Smooth muscle cell (in vitro differentiated cells): Measurements from ENCODE around the gene SPAG16. TPM values are rescaled to one million over a fixed set of nuclear protein-coding genes. Genes with fewer than 3 reads are reported as not detected.

Experiments used
- DNase-seq: peaks from one replicate; lab custom pipeline; 2025; ENCODE audit not compliant: unreplicated experiment; lab: John Stamatoyannopoulos, UW
- H2AFZ ChIP-seq: fragments of 200-600 bp; sonication (generic); 2 replicates; pipeline ENCODE4 v1.6.0; 2016; ENCODE audit warnings: antibody characterized with exemption, low read depth, mild to moderate bottlenecking
- H3F3A ChIP-seq: fragments of 200-600 bp; sonication (generic); 2 replicates; pipeline ENCODE4 v1.6.0; 2017; ENCODE audit warnings: antibody characterized with exemption, low read depth
- H3K27ac ChIP-seq: fragments of 200-600 bp; sonication (generic); 2 replicates; pipeline ENCODE4 v1.5.1; 2016; ENCODE audit warnings: low read depth, mild to moderate bottlenecking
- H3K27me3 ChIP-seq: fragments of 200-600 bp; sonication (generic); 2 replicates; pipeline ENCODE4 v1.6.1; 2016; ENCODE audit warnings: low read depth, mild to moderate bottlenecking
- H3K36me3 ChIP-seq: fragments of 200-600 bp; sonication (generic); 2 replicates; pipeline ENCODE4 v1.5.1; 2016; ENCODE audit warnings: low read depth
- H3K4me1 ChIP-seq: fragments of 200-600 bp; sonication (generic); 2 replicates; pipeline ENCODE4 v1.5.1; 2016; ENCODE audit warnings: low read depth
- H3K4me2 ChIP-seq: fragments of 200-600 bp; sonication (generic); 2 replicates; pipeline ENCODE4 v1.6.0; 2016; ENCODE audit warnings: mild to moderate bottlenecking
- H3K4me3 ChIP-seq: fragments of 200-600 bp; sonication (generic); 2 replicates; pipeline ENCODE4 v1.5.1; 2016; ENCODE audit warnings: mild to moderate bottlenecking
- H3K79me2 ChIP-seq: fragments of 200-600 bp; sonication (generic); 2 replicates; pipeline ENCODE4 v1.6.0; 2016; ENCODE audit warnings: low read depth, mild to moderate bottlenecking
- H3K9ac ChIP-seq: fragments of 200-600 bp; sonication (generic); 2 replicates; pipeline ENCODE4 v1.6.0; 2016; ENCODE audit warnings: low read depth
- H3K9me3 ChIP-seq: fragments of 200-600 bp; sonication (generic); replicated peaks from 2 replicates; pipeline ENCODE4 v1.5.1; 2016; ENCODE audit warnings: low read depth
- H4K20me1 ChIP-seq: fragments of 200-600 bp; sonication (generic); 2 replicates; pipeline ENCODE4 v1.6.0; 2016; ENCODE audit warnings: low read depth
- CTCF ChIP-seq: fragments of 200-600 bp; sonication (generic); IDR thresholded peaks from 2 replicates; pipeline ENCODE4 v1.5.1; 2017; ENCODE audit warnings: borderline replicate concordance, mild to moderate bottlenecking, antibody characterized with exemption; ENCODE audit not compliant: insufficient read depth, poor library complexity, severe bottlenecking
- WGBS: methylation state at CpG from one replicate; pipeline ENCODE4 v1.1.7; 2016; ENCODE audit warnings: low lambda C conversion rate; 5-methylcytosine and 5-hydroxymethylcytosine counted together
- polyA plus RNA-seq: library from polyadenylated mRNA; unstranded; fragments of >200 nt; fragmentation: Nextera tagmentation; extraction: Ambion mirVana; gene quantifications from 2 replicates; pipeline ENCODE4 v1.2.1, GENCODE V29; 2016
- total RNA-seq: library from RNA; depleted of rRNA; stranded (reverse); fragments of >200 nt; gene quantifications from 2 replicates; pipeline ENCODE4 v1.2.3, GENCODE V29; 2014

SPAG16 gene
- total and polyA plus RNA-seq, 2 experiments from 2014 or later: 32.1 to 40.6 TPM

DNA sequence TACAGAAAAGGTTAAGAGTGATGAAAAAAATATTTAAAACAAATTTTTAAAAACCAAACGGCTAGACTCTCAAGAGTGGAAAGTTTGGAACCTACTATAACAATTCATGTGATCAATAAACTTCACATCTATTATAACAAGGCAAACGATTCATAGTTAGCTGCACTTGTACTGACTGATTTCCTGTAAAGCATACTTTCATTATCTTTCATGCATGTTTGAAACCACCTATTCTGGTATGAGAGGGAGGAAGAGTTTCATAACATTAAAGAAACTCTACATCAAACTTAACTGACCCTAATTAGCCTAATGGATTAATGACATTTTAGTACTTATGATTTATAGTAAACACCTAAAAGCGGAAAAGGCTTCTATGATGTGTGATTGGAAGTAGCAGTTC lies 1082.9 kb downstream of the SPAG16 start:
- 87% methylated on average over 3 of the region's 3 CpGs for WGBS
- no peak overlapping the region for H2AFZ ChIP-seq

GRCh38 chr2:214376618-214377285 lies 1092.5 kb downstream of the SPAG16 start:
- H3K27me3 ChIP-seq: no peaks in the 10 kb centered on the region
- H3K27ac ChIP-seq: no peak overlapping the region
- no peak overlapping the region for H3K4me2 ChIP-seq
- no peaks in the 10 kb centered on the region for H3K9me3 ChIP-seq
- 82% methylated on average over 7 of the region's 7 CpGs for WGBS
- no peak for TF ChIP-seq CTCF
- no peaks in the 10 kb centered on the region for H3K79me2 ChIP-seq
- H2AFZ ChIP-seq: no peak overlapping the region
- no peaks in the 10 kb centered on the region for H3K36me3 ChIP-seq
- H3K4me1 ChIP-seq: no peaks in the 10 kb centered on the region
- no peak overlapping the region for H3K9ac ChIP-seq
- no peaks in the 10 kb centered on the region for H3F3A ChIP-seq
- no peak overlapping the region for H3K4me3 ChIP-seq
- no peak for DNase-seq
- H4K20me1 ChIP-seq: no peaks in the 10 kb centered on the region

More for the DNA sequence above, 1082.9 kb downstream of the SPAG16 start:
- H3K27ac ChIP-seq: no peak overlapping the region
- H4K20me1 ChIP-seq: no peaks in the 10 kb centered on the region
- TF ChIP-seq CTCF: no peak
- no peak overlapping the region for H3K4me3 ChIP-seq
- H3K4me1 ChIP-seq: no peaks in the 10 kb centered on the region
- DNase-seq: no peak
- no peak overlapping the region for H3K9ac ChIP-seq
- no peaks in the 10 kb centered on the region for H3K27me3 ChIP-seq
- H3K4me2 ChIP-seq: no peak overlapping the region
- H3K36me3 ChIP-seq: no peaks in the 10 kb centered on the region
- H3K79me2 ChIP-seq: no peaks in the 10 kb centered on the region
- no peaks in the 10 kb centered on the region for H3F3A ChIP-seq
- no peaks in the 10 kb centered on the region for H3K9me3 ChIP-seq

- Histone ChIP-seq H4K20me1 (no peaks in the 10 kb centered on the region), H3K27me3 (no peaks in the 10 kb centered on the region), H2AFZ (no peak overlapping the region), H3K9ac (no peak overlapping the region), H3K79me2 (no peaks in the 10 kb centered on the region), H3K9me3 (no peaks in the 10 kb centered on the region), H3K27ac (no peak overlapping the region), H3K4me3 (no peak overlapping the region), H3K36me3 (no peaks in the 10 kb centered on the region), H3F3A (no peaks in the 10 kb centered on the region), H3K4me1 (no peaks in the 10 kb centered on the region), H3K4me2 (no peak overlapping the region)
- 90% methylated on average over 5 of the region's 5 CpGs for whole genome bisulfite sequencing
- TF ChIP-seq CTCF: no peak
- DNase-seq: no peak
These were observed 1093.0 kb downstream of the SPAG16 start for GRCh38 chr2:214377286-214377624.

GRCh38 chr2:214378455-214379103 lies 1094.3 kb downstream of the SPAG16 start:
- H3K9me3 ChIP-seq: no peaks in the 10 kb centered on the region
- no peaks in the 10 kb centered on the region for H3K4me1 ChIP-seq
- H3K4me2 ChIP-seq: no peak overlapping the region
- H3K79me2 ChIP-seq: no peaks in the 10 kb centered on the region
- H3K4me3 ChIP-seq: no peak overlapping the region
- no peak overlapping the region for H2AFZ ChIP-seq
- H3K9ac ChIP-seq: no peak overlapping the region
- DNase-seq: no peak
- H3K36me3 ChIP-seq: no peaks in the 10 kb centered on the region
- H3K27me3 ChIP-seq: no peaks in the 10 kb centered on the region
- 63% methylated on average over 3 of the region's 3 CpGs for WGBS
- H3K27ac ChIP-seq: no peak overlapping the region
- no peak for TF ChIP-seq CTCF
- no peaks in the 10 kb centered on the region for H4K20me1 ChIP-seq
- no peaks in the 10 kb centered on the region for H3F3A ChIP-seq
